NB4 (cell line): Measurements from ENCODE around the gene SH3BP4.

Experiments
- CTCF ChIP-seq: IDR thresholded peaks from one replicate; pipeline ENCODE4 v1.5.1; 2012; ENCODE audit warnings: low read depth, low read length
- POLR2A ChIP-seq: IDR thresholded peaks from 2 replicates; pipeline ENCODE4 v1.6.1; 2011; ENCODE audit warnings: mild to moderate bottlenecking; ENCODE audit not compliant: insufficient read length; ENCODE audit errors: extremely low read depth

- TF ChIP-seq CTCF = no peak
- TF ChIP-seq POLR2A = no peak
Observed at GRCh38 chr2:235032949-235033348, 81.1 kb downstream of the SH3BP4 start.
